GM12873 (cell line): Measurements from ENCODE around the gene LIN7B.
A peak's percentile ranks its signal among the peaks of the same experiment; 100 is the strongest.

Source experiments
- TF ChIP-seq, protein P1 (sequence below): IDR thresholded peaks from 2 replicates; pipeline ENCODE4 v1.5.1; 2012; ENCODE audit warnings: low read depth, mild to moderate bottlenecking, moderate library complexity, low read length, control low read depth; ENCODE audit not compliant: insufficient read depth; ENCODE audit errors: missing control alignments

LIN7B gene

GRCh38 chr19:49113762-49114629 lies at the start of gene LIN7B:
LIN7B (plus strand) TSS chr19:49114370; CDS start chr19:49114405, 35 bp downstream.
- TF ChIP-seq, protein P1, sequence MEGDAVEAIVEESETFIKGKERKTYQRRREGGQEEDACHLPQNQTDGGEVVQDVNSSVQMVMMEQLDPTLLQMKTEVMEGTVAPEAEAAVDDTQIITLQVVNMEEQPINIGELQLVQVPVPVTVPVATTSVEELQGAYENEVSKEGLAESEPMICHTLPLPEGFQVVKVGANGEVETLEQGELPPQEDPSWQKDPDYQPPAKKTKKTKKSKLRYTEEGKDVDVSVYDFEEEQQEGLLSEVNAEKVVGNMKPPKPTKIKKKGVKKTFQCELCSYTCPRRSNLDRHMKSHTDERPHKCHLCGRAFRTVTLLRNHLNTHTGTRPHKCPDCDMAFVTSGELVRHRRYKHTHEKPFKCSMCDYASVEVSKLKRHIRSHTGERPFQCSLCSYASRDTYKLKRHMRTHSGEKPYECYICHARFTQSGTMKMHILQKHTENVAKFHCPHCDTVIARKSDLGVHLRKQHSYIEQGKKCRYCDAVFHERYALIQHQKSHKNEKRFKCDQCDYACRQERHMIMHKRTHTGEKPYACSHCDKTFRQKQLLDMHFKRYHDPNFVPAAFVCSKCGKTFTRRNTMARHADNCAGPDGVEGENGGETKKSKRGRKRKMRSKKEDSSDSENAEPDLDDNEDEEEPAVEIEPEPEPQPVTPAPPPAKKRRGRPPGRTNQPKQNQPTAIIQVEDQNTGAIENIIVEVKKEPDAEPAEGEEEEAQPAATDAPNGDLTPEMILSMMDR: peak; percentile 71

DNA sequence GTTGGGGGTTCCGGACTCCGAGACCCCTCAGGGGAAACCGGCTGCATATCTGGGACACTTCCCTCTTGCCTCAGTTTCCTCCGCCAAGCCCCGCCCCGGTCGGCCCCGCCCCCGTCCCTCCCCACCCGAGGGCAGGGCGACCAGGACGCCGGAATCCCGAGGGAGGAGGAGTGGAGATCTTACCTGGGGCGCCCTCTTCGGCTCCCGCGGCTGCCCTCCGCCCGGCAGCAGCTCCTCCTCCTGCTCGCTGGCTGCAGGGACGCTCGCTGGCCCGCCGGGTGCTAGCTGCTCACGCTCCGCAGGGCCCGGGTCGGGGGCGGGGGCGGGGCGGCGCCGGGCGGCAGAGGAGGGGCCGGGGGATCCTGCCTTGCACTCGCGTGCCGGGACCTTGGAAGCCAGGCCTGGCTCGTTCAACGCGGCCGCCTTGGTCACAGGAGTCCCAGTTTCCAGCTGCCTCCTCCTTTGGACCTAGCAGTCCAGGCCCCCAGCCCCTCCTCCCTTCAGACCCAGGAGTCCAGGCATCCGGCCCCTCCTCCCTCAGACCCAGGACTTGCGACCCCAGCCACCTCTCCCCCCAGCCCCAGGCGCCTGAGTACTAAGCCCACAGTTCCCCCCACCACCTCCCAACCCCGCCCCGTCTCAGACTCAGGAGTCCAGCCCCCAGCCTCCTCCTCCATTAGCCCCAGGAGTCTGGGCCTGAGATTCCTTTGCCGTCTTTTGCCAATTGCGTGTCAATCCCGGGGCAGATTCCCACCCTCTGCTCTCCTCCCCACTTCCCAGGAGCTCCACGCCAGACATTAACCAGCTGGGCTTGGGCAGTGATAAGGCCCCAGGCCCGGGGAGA lies 49.2 kb upstream of the LIN7B start, which contains the start of gene NTF4:
TSS of gene NTF4 (minus strand) at position 51 of the 844 bp plus-strand sequence. CDS start 2,821 bp downstream, outside the sequence.
- TF ChIP-seq, protein P1: no peak

- TF ChIP-seq, protein P1: no peak
Measured at GRCh38 chr19:49065905-49066512, 48.2 kb upstream of the LIN7B start.

- TF ChIP-seq, protein P1: no peak
Measured at GRCh38 chr19:49067554-49067953, 46.6 kb upstream of the LIN7B start.

DNA sequence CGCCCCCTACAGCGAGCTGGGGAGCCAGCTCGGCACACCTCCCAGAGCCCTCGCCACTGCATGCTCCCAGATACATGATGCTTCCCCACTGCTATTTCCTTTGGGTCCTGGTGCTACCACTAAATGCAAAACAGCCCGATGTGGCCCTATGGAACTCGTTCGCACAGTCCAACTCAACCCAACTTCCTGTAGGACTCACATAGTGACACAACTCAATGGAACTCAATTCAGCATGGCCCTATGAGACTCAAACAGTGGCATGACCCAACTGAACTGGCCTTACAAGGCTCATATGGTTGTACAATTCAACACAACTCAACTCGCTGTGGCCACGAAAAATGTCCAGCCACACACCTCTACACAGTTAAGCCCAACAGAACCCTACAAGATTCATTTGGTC lies 45.1 kb upstream of the LIN7B start:
- TF ChIP-seq, protein P1: no peak

DNA sequence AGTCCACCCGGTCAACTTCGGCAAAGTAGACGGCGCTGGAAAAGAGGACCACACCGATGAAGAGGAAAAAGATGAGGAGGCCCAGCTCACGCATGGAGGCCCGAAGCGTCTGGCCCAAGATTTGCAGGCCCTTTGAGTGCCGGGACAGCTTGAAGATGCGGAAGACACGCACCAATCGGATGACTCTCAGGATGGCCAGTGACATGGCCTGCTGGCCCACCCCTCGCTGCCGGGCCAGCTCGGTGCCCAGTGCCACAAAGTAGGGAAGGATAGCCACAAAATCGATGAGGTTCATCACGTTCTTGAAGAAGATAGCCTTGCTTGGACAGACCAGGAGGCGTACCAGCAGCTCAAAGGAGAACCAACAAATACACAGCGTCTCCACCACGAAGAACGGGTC lies 43.8 kb upstream of the LIN7B start:
- TF ChIP-seq, protein P1: no peak

GRCh38 chr19:49071860-49072547 lies 42.2 kb upstream of the LIN7B start:
- TF ChIP-seq, protein P1: no peak
